Stimulated activated CD4-positive, alpha-beta T cell treated with anti-CD3 and anti-CD28 coated beads, TNF-alpha, amount 100 ng/mL, for 1 hour (primary cell): Measurements from ENCODE around the gene AKAP7.

Experiments used
- DNase-seq, 3 donors: peaks; one replicate each; pipeline ENCODE4 v3.0.0-alpha.2; 2020; ENCODE audit warnings: low read depth in 3 of 3, low spot score in 1 of 3

Gene AKAP7

DNA sequence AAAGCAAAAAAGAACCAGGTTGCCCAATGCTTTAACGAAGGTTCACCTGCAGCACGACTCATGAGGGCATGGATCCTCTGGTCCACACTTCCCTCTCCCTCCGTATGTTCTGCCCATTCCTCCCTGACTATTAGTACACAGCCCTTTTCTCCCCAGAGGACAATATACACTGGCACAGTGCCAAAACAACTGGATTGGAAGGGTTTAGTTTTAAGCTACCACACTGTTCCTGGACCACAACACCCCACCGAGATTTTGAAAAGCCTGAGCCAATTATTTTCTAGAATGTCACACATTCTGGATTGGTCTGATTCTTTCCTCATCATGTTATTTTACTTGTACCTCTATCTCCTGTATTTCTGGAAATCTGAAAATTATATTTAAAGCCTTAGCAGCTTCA, 2.9 kb upstream of the AKAP7 start:
- no peak for DNase-seq

DNA sequence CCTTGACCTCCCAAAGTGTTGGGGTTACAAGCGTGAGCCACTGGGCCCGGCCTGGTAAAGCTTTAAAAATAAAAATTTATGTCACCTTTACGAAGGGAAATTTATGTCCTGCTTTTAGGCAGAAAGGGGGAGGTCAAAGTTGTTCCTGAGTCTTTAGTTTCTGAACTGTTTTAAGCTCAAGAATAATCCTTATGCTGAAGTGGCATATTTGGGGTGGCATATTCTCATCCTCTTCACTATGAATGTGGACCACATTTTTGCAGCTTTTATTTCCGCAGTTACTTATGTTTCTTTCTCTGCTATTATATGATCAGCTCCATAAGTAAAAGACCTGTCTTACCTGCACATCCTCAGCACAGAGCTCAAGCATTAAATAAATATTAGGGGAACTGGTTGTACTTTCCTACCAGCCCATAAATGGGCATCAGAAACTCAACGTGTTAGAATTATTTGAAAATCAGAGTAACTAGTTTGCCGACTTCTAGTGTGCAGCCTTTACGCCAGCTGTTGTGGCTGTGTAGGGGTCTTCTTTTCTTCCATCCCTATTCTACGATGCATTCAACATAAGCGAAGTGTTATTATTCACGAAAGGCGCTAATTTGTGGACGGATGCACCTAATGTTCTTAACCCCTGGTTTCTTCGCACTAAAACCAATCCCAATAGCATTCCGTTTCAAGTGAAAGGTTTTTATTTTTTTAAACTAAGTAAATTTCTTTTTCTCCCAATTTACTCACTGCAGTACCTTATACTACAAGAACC, 867 bp upstream of the AKAP7 start:
- DNase-seq, result no peak

GRCh38 chr6:131134980-131135243, 355 bp upstream of the AKAP7 start:
- DNase-seq, result no peak

DNA sequence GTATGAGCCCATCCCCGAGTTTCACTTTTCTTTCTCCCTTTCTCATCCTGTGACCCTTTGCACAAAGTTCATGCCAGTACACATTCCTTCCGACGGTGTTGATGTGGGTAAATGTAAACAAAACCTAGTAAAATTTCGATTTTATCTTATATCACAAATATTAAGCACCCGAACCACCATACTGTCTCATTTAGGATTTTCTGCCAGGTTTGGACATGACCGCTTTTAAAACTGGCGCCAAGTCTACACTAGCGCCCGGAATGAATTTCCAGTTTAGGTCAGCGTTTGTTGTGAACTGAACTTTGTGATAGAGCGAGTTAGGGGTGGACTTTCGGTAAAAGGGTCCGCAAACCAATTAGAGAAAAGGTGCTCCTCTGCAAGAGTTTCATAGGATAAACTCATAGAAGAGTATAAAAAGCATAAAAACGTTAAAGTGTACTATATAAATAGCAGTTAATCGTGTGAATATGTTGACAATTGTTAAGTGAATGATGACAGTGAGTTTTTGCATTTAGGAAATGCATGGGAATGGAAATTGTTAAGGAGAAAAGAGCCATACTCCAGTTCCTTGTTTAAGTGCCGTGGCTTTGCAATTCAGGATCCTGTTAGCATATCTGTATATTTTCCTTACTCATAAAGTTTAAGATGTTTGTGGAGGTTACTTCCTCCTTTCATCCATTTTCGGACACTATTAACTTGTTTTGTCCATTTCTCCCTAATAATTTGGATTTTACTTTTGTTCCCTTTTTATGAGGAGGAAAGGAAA, 937 bp downstream of the AKAP7 start:
- no peak for DNase-seq

- no peak for DNase-seq
These were observed 4.3 kb downstream of the AKAP7 start for GRCh38 chr6:131139599-131139998.

GRCh38 chr6:131143319-131143718, 8.1 kb downstream of the AKAP7 start:
- DNase-seq, result no peak

- no peak for DNase-seq
These were observed 11.6 kb downstream of the AKAP7 start for GRCh38 chr6:131146865-131147264.

DNA sequence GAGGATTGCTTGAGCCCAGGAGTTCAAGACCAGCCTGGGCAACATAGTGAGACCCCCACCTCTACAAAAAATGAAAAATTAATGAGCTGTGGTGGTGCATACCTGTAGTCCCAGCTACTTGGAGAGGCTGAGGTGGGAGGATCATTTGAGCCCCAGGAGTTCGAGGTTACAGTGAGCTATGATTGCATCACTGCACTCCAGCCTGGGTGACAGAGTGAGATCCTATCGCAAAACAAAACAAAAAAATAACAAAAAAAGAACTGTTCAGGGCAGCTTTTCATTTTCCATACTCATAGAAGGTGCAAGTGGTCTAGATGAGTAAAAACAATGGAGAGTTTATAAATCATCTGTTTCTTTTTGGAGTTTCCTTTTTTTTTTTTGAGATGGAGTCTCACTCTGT, 21.1 kb downstream of the AKAP7 start:
- DNase-seq, result no peak

DNA sequence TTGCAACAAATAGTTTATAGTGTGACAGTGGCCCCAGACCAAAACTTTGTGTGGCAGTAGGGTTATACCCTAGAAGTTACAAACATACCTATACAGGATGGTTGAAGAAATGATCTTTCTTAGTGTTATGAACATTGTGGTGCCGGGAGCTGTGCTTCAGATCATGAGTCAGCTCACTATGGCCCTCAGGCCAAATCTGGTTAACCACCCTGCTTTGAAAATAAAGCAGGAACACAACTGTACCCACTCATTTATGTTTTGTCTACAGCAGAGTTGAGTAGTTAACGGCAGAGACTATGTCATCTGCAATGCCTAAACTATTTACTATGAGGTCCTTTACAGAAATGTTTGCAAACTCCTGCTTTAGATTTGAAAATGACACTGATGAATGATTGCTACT, 24.3 kb downstream of the AKAP7 start:
- no peak for DNase-seq

- no peak for DNase-seq
These were observed 25.0 kb downstream of the AKAP7 start for GRCh38 chr6:131160254-131160758.

DNA sequence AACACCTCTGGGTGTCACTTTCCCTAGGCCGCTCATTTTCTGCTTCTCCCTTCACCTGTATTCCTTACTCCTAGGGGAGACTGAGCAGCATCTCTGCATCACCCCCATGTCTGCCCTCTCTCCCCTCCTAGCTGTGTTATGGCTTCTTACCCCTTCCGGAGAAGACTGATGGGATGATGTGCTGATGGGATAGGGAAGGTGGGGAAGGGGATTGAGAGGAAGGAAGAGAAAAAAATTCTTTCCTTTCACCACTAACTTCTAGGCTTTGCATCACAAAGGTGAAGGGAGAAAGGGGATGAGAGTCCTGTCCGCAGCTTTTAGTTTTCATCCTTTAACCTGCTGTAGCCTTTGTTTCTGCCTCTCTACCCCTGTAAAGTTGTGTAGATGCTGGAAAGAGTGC, 26.7 kb downstream of the AKAP7 start:
- DNase-seq, result no peak

DNA sequence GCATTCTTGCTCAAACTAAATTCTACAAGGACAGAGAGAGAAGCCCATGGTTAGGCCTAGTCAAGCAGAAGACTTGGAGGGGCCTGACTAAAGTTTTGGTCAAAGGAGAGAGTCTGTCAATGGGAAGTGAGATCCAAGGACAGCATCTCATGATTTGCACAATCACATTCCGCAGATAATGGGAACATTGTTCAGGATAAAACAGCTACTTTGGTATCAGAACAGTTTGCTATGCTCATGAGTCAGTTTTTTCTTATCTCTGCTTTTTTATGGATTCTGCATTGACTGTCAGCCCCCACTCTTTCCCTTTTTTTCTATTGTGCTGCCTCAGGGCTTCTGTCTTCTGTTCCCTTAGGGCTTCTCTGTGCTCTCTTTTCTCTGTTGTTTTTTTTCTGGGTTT, 28.6 kb downstream of the AKAP7 start:
- no peak for DNase-seq

DNA sequence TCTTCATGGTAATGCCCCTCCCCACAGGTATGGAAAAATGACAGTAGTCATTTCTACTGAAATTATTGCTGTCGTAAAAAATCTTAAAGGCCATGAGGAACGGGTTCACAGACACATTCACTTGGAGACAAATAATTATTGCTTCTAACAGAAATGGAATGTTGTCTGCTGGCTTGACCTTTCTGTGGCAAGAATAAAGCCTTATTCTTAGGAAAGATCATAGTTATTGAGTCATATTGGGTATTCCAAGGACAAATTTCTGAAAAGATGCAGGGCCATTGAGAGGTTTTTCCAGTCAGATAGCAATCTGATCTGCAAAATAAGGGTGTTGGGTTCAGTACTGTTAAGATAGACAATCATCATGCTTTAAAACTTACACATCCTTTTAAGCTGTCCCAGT, 29.2 kb downstream of the AKAP7 start:
- no peak for DNase-seq

DNA sequence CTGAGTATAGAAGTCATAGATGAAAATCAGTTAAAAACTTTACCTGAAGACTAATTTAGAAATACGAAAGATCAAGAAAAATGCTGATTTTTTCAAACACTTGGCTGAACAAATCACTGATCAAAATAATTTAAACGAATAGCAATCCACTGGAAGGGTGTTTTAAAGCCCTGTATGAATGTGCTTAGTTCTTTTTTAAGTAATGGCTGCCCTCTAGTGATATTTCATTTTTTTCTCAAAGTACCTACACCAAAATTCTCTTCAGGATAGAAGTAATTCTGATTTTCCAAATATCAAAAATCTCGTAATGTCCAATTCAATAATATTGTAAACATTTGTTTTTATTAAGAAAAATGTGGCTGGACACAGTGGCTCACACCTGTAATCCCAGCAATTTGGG, 32.5 kb downstream of the AKAP7 start:
- no peak for DNase-seq

DNA sequence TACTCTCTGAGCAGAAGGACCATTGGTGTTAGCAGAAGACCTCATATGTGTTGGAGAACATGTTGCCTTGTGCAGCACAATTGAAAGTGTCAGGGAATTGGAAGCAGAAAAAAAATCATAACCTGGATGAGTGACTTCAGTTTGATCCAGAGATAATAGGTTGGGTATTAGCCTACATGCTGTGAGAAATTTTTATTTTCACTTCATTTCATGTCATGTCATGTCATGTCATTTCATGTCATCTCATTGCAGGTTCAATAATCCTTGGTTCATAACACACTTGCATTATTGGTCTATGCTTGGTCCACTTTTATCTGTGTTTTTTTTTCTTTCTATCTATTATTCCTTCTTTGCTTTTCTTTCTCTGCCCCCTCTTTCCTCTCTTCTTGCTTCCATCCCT, 34.3 kb downstream of the AKAP7 start:
- no peak for DNase-seq

DNA sequence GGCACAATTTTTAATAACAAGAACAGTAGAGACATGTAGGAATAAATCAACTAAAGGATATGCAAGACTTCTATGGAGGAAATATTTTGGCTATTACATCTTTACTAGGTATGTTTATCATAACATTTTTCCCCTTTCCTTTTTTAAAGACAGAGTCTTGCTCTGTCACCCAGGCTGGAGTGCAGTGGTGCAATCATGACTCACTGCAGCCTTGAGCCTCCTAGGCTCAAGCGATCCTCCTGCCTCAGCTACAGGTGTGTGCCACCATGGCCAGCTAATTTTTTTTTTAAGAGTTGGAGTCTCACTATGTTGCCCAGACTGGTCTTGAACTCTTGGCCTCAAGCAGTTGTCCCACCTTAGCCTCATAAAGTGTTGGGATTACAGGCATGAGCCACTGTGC, 37.0 kb downstream of the AKAP7 start:
- DNase-seq, result no peak

DNA sequence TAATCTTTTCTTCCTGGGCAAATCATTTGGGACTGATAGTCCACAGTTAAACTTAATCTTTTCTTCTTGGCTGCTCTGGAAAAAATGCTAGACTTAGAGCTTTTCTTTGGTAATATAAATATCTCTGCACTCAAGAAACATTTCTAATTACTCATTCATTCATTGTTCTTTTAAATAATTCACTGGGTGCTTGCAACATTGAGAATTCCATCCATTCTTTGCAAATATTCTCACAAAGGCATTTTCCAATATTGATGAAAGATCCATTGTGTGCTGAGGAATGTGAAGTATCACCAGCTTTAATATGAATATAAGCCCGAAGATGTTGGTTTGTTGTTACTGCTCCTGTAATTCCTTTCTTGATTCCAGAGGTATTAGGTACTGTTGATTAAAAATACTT, 38.4 kb downstream of the AKAP7 start:
- DNase-seq, result no peak

- no peak for DNase-seq
These were observed 40.3 kb downstream of the AKAP7 start for GRCh38 chr6:131175564-131175963.

DNA sequence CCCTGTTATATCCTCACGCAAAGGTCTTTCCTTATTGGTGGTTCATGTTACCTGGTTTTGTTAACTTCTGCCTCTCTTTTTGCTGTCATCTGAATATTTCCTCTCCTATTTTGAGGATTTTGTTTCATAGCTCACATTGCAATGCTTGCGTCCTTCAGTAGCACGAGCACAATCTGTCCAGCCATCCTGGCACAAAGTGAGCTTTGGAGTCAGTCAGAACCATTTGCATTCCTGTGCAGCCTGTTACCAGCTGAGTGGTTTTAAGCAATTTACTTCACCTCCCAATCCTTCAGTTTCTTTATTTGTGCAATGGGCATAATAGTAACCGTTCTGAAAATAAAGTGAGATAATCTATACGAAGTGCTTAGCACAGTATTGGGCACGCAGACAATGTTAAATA, 42.7 kb downstream of the AKAP7 start:
- no peak for DNase-seq

DNA sequence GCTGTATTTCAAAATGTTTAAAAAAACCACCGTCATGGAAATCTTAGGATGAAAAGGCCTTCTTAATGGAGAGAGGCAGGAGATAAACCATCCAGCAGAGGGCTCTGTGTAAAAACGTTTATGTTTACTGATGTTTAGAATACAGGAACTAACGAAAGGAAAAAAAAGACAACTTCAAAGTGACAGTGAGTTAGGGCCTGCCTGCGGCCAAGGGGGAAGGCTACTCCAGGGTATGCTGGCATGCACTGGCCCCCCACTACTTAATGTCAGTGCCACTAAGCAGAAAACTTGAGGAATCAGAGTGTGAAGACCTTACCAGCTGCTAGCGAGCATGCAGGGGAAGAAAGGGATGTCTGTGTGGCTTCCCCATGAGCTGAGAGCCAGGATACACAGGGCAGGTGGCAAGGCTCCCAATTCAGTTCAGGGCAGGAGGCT, 47.7 kb downstream of the AKAP7 start:
- no peak for DNase-seq

DNA sequence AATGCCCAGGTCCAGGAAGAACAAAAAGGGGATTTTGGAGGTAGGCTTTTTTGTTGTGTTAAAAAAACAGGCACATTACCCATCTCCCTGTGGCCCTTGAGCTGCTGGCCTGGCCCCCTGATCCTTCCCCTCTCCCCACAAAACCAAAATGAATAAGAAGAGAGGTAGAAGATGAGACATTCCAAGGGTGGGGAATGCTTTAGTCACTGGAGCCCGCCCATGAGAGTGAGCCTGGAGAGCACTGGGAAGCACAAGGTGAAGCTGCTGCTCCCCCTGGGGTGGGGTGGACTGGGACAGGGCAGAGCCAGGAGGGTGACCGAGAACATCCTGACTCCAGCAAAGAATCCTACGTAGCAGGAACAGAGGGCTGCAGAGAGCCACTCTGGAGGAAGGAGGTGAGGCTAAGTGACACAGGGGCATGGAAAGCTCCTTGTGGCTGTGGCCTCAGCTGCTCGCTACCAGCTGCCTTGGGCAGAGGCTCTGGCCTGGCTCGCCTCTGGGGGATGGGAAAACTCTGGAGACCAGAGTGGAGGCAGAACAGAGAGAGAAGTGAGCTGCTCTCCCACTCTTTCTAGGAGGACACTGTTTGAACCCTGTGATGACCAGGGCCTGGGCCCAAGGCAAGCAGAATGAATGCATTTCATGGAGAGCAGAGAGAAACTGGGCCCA, 48.3 kb downstream of the AKAP7 start:
- DNase-seq, result no peak

- no peak for DNase-seq
These were observed 56.3 kb downstream of the AKAP7 start for GRCh38 chr6:131191590-131191989.
